ENCODE measurements around the gene FBXL7. TPM values are rescaled to one million over a fixed set of nuclear protein-coding genes. Genes with fewer than 3 reads are reported as not detected.

The FBXL7 gene
- total and polyA plus RNA-seq, 2 of the 8 experiments (the other 6 are each of a cell fraction or from before 2014, with no cell fraction given): 17.7 to 17.8 TPM

DNA sequence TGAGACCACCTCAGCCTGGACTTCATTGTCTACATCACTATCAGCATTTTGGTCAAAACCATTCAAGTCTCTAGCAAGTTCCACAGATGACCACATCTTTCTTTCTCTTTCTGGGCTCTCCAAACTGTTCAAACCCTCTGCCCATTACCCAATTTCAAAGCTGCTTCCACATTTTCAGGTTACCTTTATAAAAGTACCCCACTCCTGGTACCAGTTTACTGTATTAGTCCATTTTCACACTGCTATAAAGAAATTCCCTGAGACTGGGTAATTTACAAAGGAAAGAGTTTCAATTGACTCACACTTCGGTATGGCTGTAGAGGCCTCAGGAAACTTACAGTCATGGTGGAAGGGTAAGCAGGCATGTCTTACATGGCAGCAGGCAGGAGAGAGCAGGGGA, 84.5 kb downstream of the FBXL7 start:
- Histone ChIP-seq H4K20me1 (replicated peaks in 1 of 2; ENCODE audit: control insufficient read depth in 1 of 2, insufficient read depth in 2 of 2, low read length in 2 of 2) (no peaks in the 10 kb centered on the region), H2AK5ac (ENCODE audit: low read depth, low read length) (no peak overlapping the region), H3K36me3 (ENCODE audit: control insufficient read depth in 2 of 4, insufficient read depth in 4 of 4, low read length in 3 of 4) (peaks cover 0 to 11% (median 3%) of the 10 kb centered on the region in 4 experiments; a peak in 4 of 8 replicates), H3K9ac (replicated peaks in 1 of 4; ENCODE audit: extremely low read depth in 1 of 4, low read depth in 3 of 4, low read length in 3 of 4) (no peak overlapping the region), H4K8ac (ENCODE audit: extremely low read depth, insufficient read depth, low read length) (no peak overlapping the region), H3K18ac (ENCODE audit: extremely low read depth, low read length) (no peak overlapping the region), H3K27ac (ENCODE audit: low read depth, low read length) (no peak overlapping the region), H3K4me1 (replicated peaks in 1 of 4; ENCODE audit: control insufficient read depth in 3 of 4, insufficient read depth in 4 of 4, low read length in 3 of 4) (no peaks in the 10 kb centered on the region), H3K27me3 (replicated peaks in 1 of 4; ENCODE audit: control insufficient read depth in 3 of 4, extremely low read depth in 1 of 4, insufficient read depth in 3 of 4, low read length in 3 of 4) (no peaks in the 10 kb centered on the region), H2AFZ (ENCODE audit: low read length) (no peak overlapping the region), H3K56ac (replicated peaks; ENCODE audit: insufficient read length, low read depth, low read length) (no peak overlapping the region), H2BK5ac (ENCODE audit: low read depth, low read length) (no peak overlapping the region), H3K4me2 (ENCODE audit: insufficient read depth in 1 of 2, low read depth in 2 of 2, low read length in 2 of 2) (no peak overlapping the region), H3K23ac (ENCODE audit: insufficient read length) (no peak overlapping the region), H3K9me3 (ENCODE audit: insufficient read depth in 2 of 2, low read depth in 1 of 2, low read length in 1 of 2) (peaks cover 16 to 18% of the 10 kb centered on the region in 2 experiments), H3K79me1 (ENCODE audit: low read depth, low read length) (no peaks in the 10 kb centered on the region), H2BK12ac (ENCODE audit: low read depth, low read length) (no peak overlapping the region), H4K5ac (ENCODE audit: insufficient read length, low read depth, low read length) (no peak overlapping the region), H3K23me2 (ENCODE audit: low read depth, low read length) (no peaks in the 10 kb centered on the region), H2BK20ac (ENCODE audit: low read length) (no peak overlapping the region), H3K4me3 (ENCODE audit: extremely low read depth in 1 of 4, insufficient read depth in 2 of 4, low read depth in 3 of 4, low read length in 4 of 4) (no peak overlapping the region), H4K91ac (replicated peaks; ENCODE audit: insufficient read length, low read length) (no peak overlapping the region), H3K14ac (ENCODE audit: insufficient read length) (no peak overlapping the region), H3K4ac (replicated peaks; ENCODE audit: insufficient read length, low read depth, low read length) (no peak overlapping the region), H2BK15ac (ENCODE audit: low read length) (no peak overlapping the region), H3K79me2 (ENCODE audit: control insufficient read depth in 1 of 2, insufficient read depth in 2 of 2, low read length in 2 of 2) (peaks cover 0 to 4% of the 10 kb centered on the region in 2 experiments; a peak in 1 of 4 replicates), H2BK120ac (replicated peaks; ENCODE audit: low read depth, low read length) (no peak overlapping the region)
- 89% methylated on average over 1 of the region's 1 CpG; no CpG with 5 or more reads in 1 of the 2 experiments for WGBS, 2 experiments (ENCODE audit: extremely low coverage in 1 of 2, insufficient coverage in 1 of 2, insufficient read length in 1 of 2, insufficient replicate concordance in 2 of 2, low coverage in 1 of 2, low lambda C conversion rate in 2 of 2, missing lambda C conversion rate in 1 of 2)
- FAIRE-seq (no peak), DNase-seq (ENCODE audit: low read depth in 1 of 2, low spot score in 2 of 2) (no peak)
- CTCF ChIA-PET (ENCODE audit: partially characterized antibody): interaction anchor here (4.2 kb wide), 1 partner anchor 14 kb away, joined by 39 read pairs; no protein-coding TSS in a partner anchor
- POLR2A ChIA-PET (ENCODE audit: partially characterized antibody): no interaction called here
- TF ChIP-seq HDAC2 (IDR thresholded peaks at IDR 0.05; ENCODE audit: borderline replicate concordance in 1 of 2, low read depth in 2 of 2, low read length in 2 of 2) (no peak), SIX5 (IDR thresholded peaks at IDR 0.05; ENCODE audit: low read depth, low read length) (no peak), TEAD4 (IDR thresholded peaks at IDR 0.05; ENCODE audit: low read depth, low read length) (no peak), SUZ12 (IDR thresholded peaks at IDR 0.05; ENCODE audit: low read length) (no peak), TAF7 (optimal IDR thresholded peaks at IDR 0.05; ENCODE audit: borderline replicate concordance, low read depth, low read length) (no peak), TAF1 (IDR thresholded peaks at IDR 0.05; ENCODE audit: low read depth, low read length) (no peak), BACH1 (IDR thresholded peaks at IDR 0.05; ENCODE audit: low read length) (no peak), RXRA (IDR thresholded peaks at IDR 0.05; ENCODE audit: insufficient read depth, low read depth, low read length) (no peak), RFX5 (IDR thresholded peaks at IDR 0.05; ENCODE audit: borderline replicate concordance, low read depth, low read length) (no peak), BRCA1 (IDR thresholded peaks at IDR 0.05; ENCODE audit: low read depth, low read length) (no peak), CREB1 (IDR thresholded peaks at IDR 0.05) (no peak), SP1 (IDR thresholded peaks at IDR 0.05; ENCODE audit: low read depth, low read length) (no peak)
- TF ChIP-seq, protein P1, sequence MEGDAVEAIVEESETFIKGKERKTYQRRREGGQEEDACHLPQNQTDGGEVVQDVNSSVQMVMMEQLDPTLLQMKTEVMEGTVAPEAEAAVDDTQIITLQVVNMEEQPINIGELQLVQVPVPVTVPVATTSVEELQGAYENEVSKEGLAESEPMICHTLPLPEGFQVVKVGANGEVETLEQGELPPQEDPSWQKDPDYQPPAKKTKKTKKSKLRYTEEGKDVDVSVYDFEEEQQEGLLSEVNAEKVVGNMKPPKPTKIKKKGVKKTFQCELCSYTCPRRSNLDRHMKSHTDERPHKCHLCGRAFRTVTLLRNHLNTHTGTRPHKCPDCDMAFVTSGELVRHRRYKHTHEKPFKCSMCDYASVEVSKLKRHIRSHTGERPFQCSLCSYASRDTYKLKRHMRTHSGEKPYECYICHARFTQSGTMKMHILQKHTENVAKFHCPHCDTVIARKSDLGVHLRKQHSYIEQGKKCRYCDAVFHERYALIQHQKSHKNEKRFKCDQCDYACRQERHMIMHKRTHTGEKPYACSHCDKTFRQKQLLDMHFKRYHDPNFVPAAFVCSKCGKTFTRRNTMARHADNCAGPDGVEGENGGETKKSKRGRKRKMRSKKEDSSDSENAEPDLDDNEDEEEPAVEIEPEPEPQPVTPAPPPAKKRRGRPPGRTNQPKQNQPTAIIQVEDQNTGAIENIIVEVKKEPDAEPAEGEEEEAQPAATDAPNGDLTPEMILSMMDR (IDR thresholded peaks at IDR 0.05; ENCODE audit: control extremely low read depth in 1 of 3, insufficient read depth in 1 of 3, low read depth in 1 of 3, low read length in 3 of 3): no peak

Data from H1 (cell line).